HG02798 (cell line): ENCODE measurements around the gene ARHGAP21.

Source experiments
- ATAC-seq: cut with Tn5 transposase; IDR thresholded peaks from one replicate; pipeline ENCODE4 v1.9.1; 2021; ENCODE audit warnings: mild to moderate bottlenecking; ENCODE audit not compliant: unreplicated experiment, poor library complexity

Gene ARHGAP21

GRCh38 chr10:24723386-24723787 lies 300 bp downstream of the ARHGAP21 start:
- ATAC-seq, result peak; percentile 35

- peak; percentile 32 for ATAC-seq
Observed at GRCh38 chr10:24722676-24723385, 856 bp downstream of the ARHGAP21 start.

GRCh38 chr10:24722131-24722675 lies 1.5 kb downstream of the ARHGAP21 start:
- peak; percentile 1 for ATAC-seq

GRCh38 chr10:24721229-24722106 lies 2.2 kb downstream of the ARHGAP21 start:
- ATAC-seq, result no peak

- no peak for ATAC-seq
Observed at GRCh38 chr10:24720096-24720495, 3.6 kb downstream of the ARHGAP21 start.

GRCh38 chr10:24718031-24718855 lies 5.4 kb downstream of the ARHGAP21 start:
- ATAC-seq, result no peak

GRCh38 chr10:24716295-24716694 lies 7.4 kb downstream of the ARHGAP21 start:
- no peak for ATAC-seq

GRCh38 chr10:24715246-24715769 lies 8.4 kb downstream of the ARHGAP21 start:
- ATAC-seq, result no peak

GRCh38 chr10:24713086-24713485 lies 10.6 kb downstream of the ARHGAP21 start:
- no peak for ATAC-seq

- ATAC-seq, result no peak
Observed at GRCh38 chr10:24711465-24711864, 12.2 kb downstream of the ARHGAP21 start.

GRCh38 chr10:24708081-24708480 lies 15.6 kb downstream of the ARHGAP21 start:
- no peak for ATAC-seq

- ATAC-seq, result peak; percentile 80
Observed at GRCh38 chr10:24707445-24707844, 16.2 kb downstream of the ARHGAP21 start.

- ATAC-seq, result no peak
Observed at GRCh38 chr10:24706479-24707118, 17.1 kb downstream of the ARHGAP21 start.

GRCh38 chr10:24703700-24704099 lies 20.0 kb downstream of the ARHGAP21 start:
- no peak for ATAC-seq

GRCh38 chr10:24701447-24701846 lies 22.2 kb downstream of the ARHGAP21 start:
- ATAC-seq, result peak; percentile 83

- no peak for ATAC-seq
Observed at GRCh38 chr10:24700948-24701347, 22.7 kb downstream of the ARHGAP21 start.

- ATAC-seq, result no peak
Observed at GRCh38 chr10:24698270-24698669, 25.4 kb downstream of the ARHGAP21 start.

- ATAC-seq, result no peak
Observed at GRCh38 chr10:24697080-24697479, 26.6 kb downstream of the ARHGAP21 start.

GRCh38 chr10:24695452-24695851 lies 28.2 kb downstream of the ARHGAP21 start:
- ATAC-seq, result no peak

- no peak for ATAC-seq
Observed at GRCh38 chr10:24694086-24694485, 29.6 kb downstream of the ARHGAP21 start.
